KMS-11 (cell line): ENCODE measurements around the gene UHRF2.

ENCODE experiments used
- H2AFZ ChIP-seq: fragments of 200-600 bp; sonication (generic); 2 replicates; pipeline ENCODE4 v1.6.1; 2016; ENCODE audit warnings: antibody characterized with exemption, mixed run types, low read depth
- H3K27ac ChIP-seq: fragments of 200-600 bp; sonication (generic); 2 replicates; pipeline ENCODE4 v1.6.1; 2016; ENCODE audit warnings: mild to moderate bottlenecking, mixed run types
- H3K27me3 ChIP-seq: fragments of 200-600 bp; sonication (generic); 2 replicates; pipeline ENCODE4 v1.6.1; 2017; ENCODE audit warnings: mild to moderate bottlenecking, low read depth, mixed run types, moderate library complexity; ENCODE audit not compliant: insufficient read depth
- H3K36me3 ChIP-seq: fragments of 200-600 bp; sonication (generic); 2 replicates; pipeline ENCODE4 v1.6.1; 2017; ENCODE audit warnings: mild to moderate bottlenecking, mixed run types; ENCODE audit not compliant: insufficient read depth
- H3K4me1 ChIP-seq: fragments of 200-600 bp; sonication (generic); 2 replicates; pipeline ENCODE4 v1.6.1; 2016; ENCODE audit warnings: mild to moderate bottlenecking, low read depth, mixed run types; ENCODE audit not compliant: poor library complexity, severe bottlenecking
- H3K4me2 ChIP-seq: fragments of 200-600 bp; sonication (generic); 2 replicates; pipeline ENCODE4 v1.7.0; 2016; ENCODE audit warnings: mild to moderate bottlenecking, mixed run types
- H3K4me3 ChIP-seq: fragments of 200-600 bp; sonication (generic); IDR thresholded peaks from 2 replicates; pipeline ENCODE4 v1.6.1; 2017; ENCODE audit warnings: low read depth, low read length, mixed read lengths; ENCODE audit not compliant: insufficient read depth
- H3K79me2 ChIP-seq: fragments of 200-600 bp; sonication (generic); 2 replicates; pipeline ENCODE4 v1.6.1; 2016; ENCODE audit warnings: low read depth, mixed run types; ENCODE audit not compliant: insufficient read depth
- H3K9ac ChIP-seq: fragments of 200-600 bp; sonication (generic); 2 replicates; pipeline ENCODE4 v1.6.1; 2016; ENCODE audit warnings: mild to moderate bottlenecking, mixed run types
- H4K20me1 ChIP-seq: fragments of 200-600 bp; sonication (generic); 2 replicates; pipeline ENCODE4 v1.6.1; 2016; ENCODE audit warnings: mild to moderate bottlenecking, mixed run types; ENCODE audit not compliant: insufficient read depth
- CTCF ChIP-seq: fragments of 200-600 bp; sonication (generic); conservative IDR thresholded peaks from 2 replicates; pipeline ENCODE4 v1.6.1; 2017; ENCODE audit warnings: low read depth, mild to moderate bottlenecking, antibody characterized with exemption, low read length, moderate library complexity, mixed read lengths

The UHRF2 gene

DNA sequence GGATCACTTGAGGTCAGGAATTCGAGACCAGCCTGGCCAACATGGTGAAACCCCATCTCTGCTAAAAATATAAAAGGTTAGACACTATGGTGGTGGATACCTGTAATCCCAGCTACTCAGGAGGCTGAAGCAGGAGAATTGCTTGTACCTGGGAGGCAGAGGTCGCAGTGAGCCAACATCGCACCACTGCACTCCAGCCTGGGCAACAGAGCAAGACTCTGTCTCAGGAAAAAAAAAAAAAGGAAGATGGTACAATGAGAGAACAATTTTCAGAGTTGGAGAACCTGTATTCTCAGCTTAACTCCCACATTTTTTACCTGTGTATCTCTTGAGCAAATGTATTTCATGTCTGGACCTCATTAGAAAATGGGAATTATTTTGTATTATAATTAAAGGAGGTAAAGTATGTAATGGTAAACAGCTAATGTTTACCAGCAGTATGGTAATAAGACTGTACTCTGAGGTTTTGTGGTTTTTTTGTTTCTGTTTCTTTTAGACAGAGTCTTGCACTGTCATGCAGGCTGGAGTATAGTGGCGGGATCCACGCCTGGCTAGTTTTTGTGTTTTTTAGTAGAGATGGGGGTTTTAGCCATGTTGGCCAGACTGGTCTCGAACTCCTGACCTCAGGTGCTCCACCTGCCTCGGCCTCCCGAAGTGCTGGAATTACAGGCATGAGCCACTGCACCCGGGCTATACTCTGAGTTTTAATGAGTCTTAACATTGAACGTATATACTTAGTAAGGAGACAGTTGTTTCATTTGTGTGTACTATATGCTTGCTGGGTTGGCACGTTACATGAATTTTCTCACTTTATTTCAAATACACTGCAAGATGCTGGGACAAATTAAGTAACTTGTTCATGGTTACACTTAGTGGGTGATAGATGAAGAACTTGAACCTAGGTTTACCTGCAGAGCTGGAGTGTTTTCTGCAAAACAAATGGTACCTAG lies 16.2 kb downstream of the UHRF2 start:
- Histone ChIP-seq H4K20me1 (0 out of 2 replicates have a peak, but pooled peaks cover 4% of the 10 kb centered on the region), H2AFZ (no peak overlapping the region), H3K27me3 (no peaks in the 10 kb centered on the region), H3K4me2 (peak overlapping the region; percentile 64), H3K36me3 (peaks cover 5% of the 10 kb centered on the region; the same call in 1 of the 2 replicates), H3K79me2 (peaks cover 100% of the 10 kb centered on the region), H3K27ac (peak overlapping the region; percentile 92), H3K4me3 (no peak overlapping the region), H3K4me1 (peaks cover 84% of the 10 kb centered on the region), H3K9ac (peak overlapping the region; percentile 51; the same call in 1 of the 2 replicates)
- no peak for TF ChIP-seq CTCF

DNA sequence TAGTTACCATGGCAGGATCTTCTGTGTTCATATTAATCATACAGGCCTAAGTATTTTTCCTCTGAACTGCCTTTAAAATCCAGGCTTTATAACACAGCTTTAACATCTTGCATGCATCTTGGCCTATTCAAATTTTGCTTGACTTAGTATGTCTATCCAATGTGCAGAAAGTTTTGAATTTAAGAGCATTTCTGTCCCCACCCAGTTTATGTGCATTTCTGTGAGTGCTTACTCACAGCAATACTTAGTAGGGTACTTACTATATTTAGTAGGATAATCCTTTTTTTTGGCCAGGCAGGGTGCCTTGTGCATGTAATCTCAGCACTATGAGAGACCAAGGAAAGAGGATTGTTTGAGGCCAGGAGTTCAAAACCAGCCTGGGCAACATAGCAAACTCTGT lies 18.0 kb downstream of the UHRF2 start:
- no peak overlapping the region for H3K9ac ChIP-seq
- H3K36me3 ChIP-seq = peaks cover 4% of the 10 kb centered on the region; the same call in 1 of the 2 replicates
- H2AFZ ChIP-seq = no peak overlapping the region
- H3K4me3 ChIP-seq = no peak overlapping the region
- no peak overlapping the region; the same call in 1 of the 2 replicates for H3K4me2 ChIP-seq
- peaks cover 66% of the 10 kb centered on the region for H3K4me1 ChIP-seq
- peak overlapping the region; percentile 92; the same call in 1 of the 2 replicates for H3K27ac ChIP-seq
- H3K27me3 ChIP-seq = no peaks in the 10 kb centered on the region
- no peak for TF ChIP-seq CTCF
- H4K20me1 ChIP-seq = no peaks in the 10 kb centered on the region
- H3K79me2 ChIP-seq = peaks cover 100% of the 10 kb centered on the region

- peaks cover 42% of the 10 kb centered on the region for H3K4me1 ChIP-seq
- H3K27ac ChIP-seq = no peak overlapping the region
- no peak for TF ChIP-seq CTCF
- no peaks in the 10 kb centered on the region for H3K27me3 ChIP-seq
- H3K4me2 ChIP-seq = no peak overlapping the region
- H3K9ac ChIP-seq = no peak overlapping the region
- peaks cover 100% of the 10 kb centered on the region for H3K79me2 ChIP-seq
- H4K20me1 ChIP-seq = no peaks in the 10 kb centered on the region
- H3K36me3 ChIP-seq = no peaks in the 10 kb centered on the region; the same call in 1 of the 2 replicates
- no peak overlapping the region for H2AFZ ChIP-seq
- H3K4me3 ChIP-seq = no peak overlapping the region
Observed at GRCh38 chr9:6433410-6433809, 20.4 kb downstream of the UHRF2 start.

DNA sequence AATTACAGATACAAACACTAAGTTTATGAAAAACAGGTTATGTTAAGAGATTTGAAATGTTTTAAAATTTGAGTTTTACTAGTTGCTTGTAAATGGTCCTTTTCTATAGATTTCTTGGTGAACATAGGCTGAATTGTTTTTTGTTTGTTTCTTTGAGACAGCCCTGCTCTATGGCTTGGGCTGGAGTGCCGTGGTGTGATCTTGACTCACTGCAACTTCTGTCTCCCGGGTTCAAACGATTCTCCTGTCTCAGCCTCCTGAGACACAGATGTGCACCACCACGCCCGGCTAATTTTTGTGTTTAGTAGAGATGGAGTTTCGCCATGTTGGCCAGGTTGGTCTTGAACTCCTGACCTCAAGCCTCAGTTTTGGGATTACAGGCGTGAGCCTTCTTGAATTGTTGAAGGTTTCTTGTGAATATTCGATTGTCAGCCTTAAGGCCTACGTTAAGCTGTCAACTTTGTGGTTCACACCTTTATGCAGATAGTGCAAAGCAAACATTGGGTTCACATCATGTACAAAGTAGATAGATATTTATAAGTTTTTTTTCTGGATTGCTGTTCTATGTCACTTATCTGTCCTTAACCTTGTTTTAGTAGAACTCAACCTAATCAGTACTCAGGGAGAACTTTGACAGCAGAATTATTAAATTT lies 26.2 kb downstream of the UHRF2 start:
- TF ChIP-seq CTCF = no peak
- Histone ChIP-seq H3K9ac (no peak overlapping the region), H4K20me1 (peaks cover 9% of the 10 kb centered on the region; the same call in 1 of the 2 replicates), H3K79me2 (peaks cover 98% of the 10 kb centered on the region), H3K4me1 (no peaks in the 10 kb centered on the region), H3K27me3 (no peaks in the 10 kb centered on the region), H3K27ac (no peak overlapping the region), H3K4me2 (no peak overlapping the region), H2AFZ (no peak overlapping the region), H3K4me3 (no peak overlapping the region), H3K36me3 (peaks cover 4% of the 10 kb centered on the region; the same call in 1 of the 2 replicates)
